NB4 (cell line): ENCODE results near the gene IFNL2.

Source experiments
- DNase-seq: peaks from one replicate; pipeline ENCODE4 v3.0.0; 2010; ENCODE audit warnings: low read depth
- H3K4me3 ChIP-seq: one replicate; pipeline ENCODE4 v1.5.1; 2011; ENCODE audit warnings: mild to moderate bottlenecking, low read depth, low read length, moderate library complexity
- MYC ChIP-seq: IDR thresholded peaks from 2 replicates; pipeline ENCODE4 v1.6.1; 2011; ENCODE audit warnings: low read depth, low read length
- POLR2A ChIP-seq: IDR thresholded peaks from 2 replicates; pipeline ENCODE4 v1.6.1; 2011; ENCODE audit warnings: mild to moderate bottlenecking; ENCODE audit not compliant: insufficient read length; ENCODE audit errors: extremely low read depth
- TF ChIP-seq, protein P1 (sequence below): IDR thresholded peaks from one replicate; pipeline ENCODE4 v1.5.1; 2012; ENCODE audit warnings: low read depth, low read length
- TF ChIP-seq, protein P2 (sequence below): IDR thresholded peaks from 2 replicates; pipeline ENCODE4 v1.6.1; 2011; ENCODE audit warnings: low read depth, low read length

IFNL2 gene

DNA sequence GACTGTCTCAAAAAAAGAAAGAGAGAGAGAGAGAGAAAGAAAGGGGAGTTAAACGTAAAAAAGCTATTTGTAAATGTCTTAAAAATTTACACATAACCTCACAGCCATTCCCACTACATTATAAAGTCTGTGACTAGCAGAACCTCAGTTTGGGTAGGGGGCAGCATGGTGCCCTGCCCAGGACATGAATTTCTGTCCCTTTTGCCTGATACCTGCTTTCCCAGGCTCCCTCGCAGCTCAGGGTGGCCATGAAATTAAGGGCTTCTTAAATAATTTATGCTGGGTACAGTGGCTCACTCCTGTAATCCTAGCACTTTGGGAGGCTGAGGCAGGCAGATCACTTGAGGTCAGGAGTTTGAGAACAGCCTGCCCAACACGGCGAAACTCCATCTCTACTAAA lies 32.8 kb downstream of the IFNL2 start:
- TF ChIP-seq, protein P1, sequence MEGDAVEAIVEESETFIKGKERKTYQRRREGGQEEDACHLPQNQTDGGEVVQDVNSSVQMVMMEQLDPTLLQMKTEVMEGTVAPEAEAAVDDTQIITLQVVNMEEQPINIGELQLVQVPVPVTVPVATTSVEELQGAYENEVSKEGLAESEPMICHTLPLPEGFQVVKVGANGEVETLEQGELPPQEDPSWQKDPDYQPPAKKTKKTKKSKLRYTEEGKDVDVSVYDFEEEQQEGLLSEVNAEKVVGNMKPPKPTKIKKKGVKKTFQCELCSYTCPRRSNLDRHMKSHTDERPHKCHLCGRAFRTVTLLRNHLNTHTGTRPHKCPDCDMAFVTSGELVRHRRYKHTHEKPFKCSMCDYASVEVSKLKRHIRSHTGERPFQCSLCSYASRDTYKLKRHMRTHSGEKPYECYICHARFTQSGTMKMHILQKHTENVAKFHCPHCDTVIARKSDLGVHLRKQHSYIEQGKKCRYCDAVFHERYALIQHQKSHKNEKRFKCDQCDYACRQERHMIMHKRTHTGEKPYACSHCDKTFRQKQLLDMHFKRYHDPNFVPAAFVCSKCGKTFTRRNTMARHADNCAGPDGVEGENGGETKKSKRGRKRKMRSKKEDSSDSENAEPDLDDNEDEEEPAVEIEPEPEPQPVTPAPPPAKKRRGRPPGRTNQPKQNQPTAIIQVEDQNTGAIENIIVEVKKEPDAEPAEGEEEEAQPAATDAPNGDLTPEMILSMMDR, result no peak
- TF ChIP-seq MYC, result no peak
- TF ChIP-seq, protein P2, sequence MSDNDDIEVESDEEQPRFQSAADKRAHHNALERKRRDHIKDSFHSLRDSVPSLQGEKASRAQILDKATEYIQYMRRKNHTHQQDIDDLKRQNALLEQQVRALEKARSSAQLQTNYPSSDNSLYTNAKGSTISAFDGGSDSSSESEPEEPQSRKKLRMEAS, result no peak
- no peak for TF ChIP-seq POLR2A
- no peak overlapping the region for H3K4me3 ChIP-seq
- DNase-seq, result no peak

DNA sequence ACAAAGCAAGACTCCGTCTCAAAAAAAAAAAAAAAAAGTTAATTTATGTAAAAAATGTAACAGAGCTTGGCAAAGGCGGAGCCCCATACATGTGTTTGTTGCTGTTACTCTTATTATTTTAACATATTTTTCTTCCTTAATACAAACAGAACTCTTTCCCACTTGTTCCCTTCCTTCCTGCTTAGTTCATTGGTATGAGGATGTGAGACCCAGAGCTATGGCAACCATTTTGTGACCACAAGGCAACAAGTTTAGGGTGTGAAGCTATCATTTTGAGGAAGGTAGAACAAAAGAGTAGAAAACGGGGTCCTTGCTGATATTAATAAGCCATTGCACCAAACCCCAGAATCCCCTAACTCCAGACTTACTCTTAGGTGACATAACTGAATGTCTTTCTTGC lies 33.4 kb downstream of the IFNL2 start:
- TF ChIP-seq MYC (no peak), POLR2A (no peak)
- TF ChIP-seq, protein P2, result no peak
- TF ChIP-seq, protein P1, result no peak

DNA sequence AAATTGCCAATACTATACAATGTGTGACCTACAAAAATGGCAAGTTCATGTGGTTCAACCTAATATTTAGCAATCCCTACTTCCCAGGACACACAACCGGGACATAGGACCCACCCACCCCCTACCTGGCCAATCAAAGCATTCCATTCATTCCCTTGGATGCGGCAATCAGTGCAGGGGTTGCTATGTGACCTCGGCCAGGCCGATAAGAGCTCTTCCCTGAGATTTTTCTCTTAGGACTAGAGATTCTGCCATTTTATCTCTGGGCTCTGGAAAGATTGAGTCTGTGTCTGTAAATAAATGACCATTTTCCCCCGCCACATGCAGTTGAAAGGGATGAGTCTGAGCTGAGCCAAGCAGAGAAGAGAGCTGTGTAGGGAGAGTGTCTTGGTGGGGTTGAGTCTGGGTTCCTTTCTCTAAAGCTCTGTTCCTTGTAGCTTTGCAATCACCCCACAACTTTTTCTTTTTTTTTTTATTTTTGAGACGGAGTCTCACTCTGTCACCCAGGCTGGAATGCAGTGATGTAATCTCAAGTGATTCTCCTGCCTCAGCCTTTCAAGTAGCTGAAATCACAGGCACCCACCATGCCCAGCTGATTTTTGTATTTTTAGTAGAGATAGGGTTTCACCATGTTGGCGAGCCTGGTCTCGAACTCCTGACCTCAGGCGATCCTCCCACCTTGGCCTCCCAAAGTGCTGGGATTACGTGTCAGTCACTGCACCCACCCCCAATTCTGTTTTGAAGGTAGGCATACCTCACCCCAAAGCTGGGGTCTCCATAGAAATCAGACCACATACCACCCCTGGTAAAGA lies 35.4 kb downstream of the IFNL2 start:
- no peak overlapping the region for H3K4me3 ChIP-seq
- TF ChIP-seq, protein P1, result no peak
- TF ChIP-seq POLR2A, result no peak
- TF ChIP-seq, protein P2, result no peak
- no peak for TF ChIP-seq MYC
- DNase-seq, result no peak

More for the DNA sequence above, 33.4 kb downstream of the IFNL2 start:
- no peak overlapping the region for H3K4me3 ChIP-seq
- DNase-seq, result no peak

DNA sequence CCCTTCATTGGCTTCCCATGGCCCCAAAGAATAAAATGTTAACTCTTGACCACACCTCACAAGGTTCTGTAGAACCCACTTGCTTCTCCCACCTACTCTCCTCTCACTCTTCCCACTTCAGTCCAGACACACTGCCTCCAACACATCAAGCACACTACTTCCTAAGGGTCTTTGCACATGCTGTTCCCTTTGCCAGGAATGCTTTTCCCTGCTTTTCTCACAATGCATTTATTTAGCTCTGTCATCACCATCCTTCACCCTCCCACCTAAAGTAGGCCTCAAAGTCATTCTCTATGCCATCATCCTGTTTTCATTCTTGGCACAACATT lies 36.0 kb downstream of the IFNL2 start:
- DNase-seq, result no peak
- no peak overlapping the region for H3K4me3 ChIP-seq
- TF ChIP-seq MYC, result no peak
- TF ChIP-seq POLR2A, result no peak
- TF ChIP-seq, protein P2, result no peak

DNA sequence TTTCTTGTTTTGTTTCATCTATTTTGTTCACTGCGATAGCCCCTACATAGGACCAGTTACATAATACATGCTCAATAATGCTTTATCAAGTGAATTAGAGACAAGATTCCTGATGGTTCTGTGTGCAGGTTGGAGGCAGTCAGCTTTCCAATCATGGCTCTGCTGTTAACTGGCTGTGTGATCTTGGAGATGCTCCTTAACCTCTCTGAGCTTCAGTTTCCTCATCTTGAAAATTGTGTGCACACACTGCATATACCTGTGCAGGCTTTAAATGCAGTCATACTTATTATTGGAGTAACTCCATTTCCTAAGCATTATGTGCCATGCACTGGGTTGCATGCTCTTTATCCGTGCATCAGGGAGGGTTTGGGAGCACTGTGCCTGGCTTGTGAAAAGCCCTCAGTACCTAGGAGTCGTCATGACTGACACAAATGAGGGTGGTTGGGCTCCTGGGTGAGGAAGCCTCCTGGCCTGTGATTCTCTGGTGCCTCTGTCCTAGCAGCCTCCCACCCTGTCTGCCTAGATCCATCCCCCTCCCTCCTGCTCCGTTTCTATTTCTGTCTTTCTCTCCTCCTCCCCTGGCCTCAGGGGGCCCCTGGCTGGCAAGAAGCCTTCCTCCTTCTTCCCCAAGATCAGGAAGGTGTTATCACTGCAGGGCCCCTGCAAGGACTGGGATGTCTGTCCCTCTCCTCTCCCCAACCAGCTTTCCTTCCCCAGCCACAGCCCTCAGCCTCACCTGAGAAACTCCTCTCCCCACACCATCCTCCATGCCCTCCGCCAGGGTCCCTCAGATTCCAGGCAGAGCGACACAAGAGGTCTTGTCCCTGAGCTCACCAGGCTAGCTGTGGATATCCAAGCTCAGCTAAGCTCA lies 36.7 kb downstream of the IFNL2 start:
- TF ChIP-seq, protein P2, result no peak
- TF ChIP-seq MYC (no peak), POLR2A (no peak)
- TF ChIP-seq, protein P1, result no peak
- no peak for DNase-seq
- no peak overlapping the region for H3K4me3 ChIP-seq

DNA sequence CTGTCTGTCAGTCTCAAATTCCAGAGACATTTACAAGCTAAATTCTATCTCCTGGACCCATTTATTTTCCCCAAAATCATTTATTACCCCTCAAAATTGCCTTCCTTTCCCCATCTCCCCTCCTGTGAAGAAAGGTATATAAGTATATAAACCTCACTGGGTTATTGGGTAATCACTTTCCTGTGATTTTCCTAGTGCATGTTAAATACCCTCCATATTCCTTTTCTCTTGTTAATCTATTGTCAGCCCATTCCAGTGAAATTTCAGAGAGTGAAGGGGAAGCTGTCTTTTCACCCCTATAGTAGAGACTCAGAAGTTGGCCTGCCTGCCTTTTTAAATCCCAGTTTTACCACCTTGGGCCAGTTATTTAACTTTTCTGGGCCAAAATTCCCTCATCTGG lies 37.9 kb downstream of the IFNL2 start:
- H3K4me3 ChIP-seq, result no peak overlapping the region
- DNase-seq, result no peak
- TF ChIP-seq POLR2A (no peak), MYC (no peak)
- TF ChIP-seq, protein P2, result no peak
- TF ChIP-seq, protein P1, result no peak
